ENCODE results near the gene ZNF837.

DNA sequence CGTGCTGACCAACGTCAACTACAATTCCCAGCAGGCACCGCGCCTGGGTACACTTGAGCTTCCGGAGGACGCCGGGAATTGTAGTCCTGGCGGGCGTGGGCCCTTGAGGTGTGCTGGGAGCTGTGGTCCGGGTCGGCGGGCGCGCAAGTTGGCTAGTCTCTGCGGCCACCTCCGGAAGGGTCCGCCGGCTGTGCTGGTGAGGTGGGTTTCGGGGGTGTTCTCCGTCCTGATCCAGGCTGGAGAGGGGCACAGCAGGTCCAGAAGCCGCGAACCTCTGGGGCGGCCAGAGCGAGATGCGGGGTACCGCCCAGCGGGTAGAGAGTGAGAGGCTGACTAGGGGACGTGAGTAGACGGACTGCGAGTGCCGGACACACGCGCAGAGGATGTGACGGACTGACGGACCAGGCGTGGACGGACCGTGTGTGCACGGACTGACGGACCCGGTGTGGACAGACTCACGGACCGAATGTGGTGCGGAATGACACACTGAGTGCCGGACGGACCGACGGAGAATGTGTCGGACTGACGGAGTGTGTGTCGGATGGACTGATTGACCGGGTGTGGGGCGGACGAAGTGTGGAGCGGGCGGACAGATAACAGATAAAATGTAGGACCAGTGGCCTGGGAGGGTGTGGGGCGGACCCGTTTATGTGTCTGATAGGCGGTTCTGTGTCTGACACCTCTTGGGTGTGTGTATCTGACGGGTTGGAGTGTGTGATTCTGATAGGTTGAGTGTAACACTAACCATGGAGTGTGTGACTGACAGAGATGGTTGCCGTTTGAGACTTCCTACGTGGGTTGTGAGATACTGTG lies 53.7 kb downstream of the ZNF837 start, which contains the start of gene ZSCAN22:
- TF ChIP-seq EZH2 (IDR thresholded peaks at IDR 0.05; ENCODE audit: low read depth), result no peak
- TF ChIP-seq, protein P1, sequence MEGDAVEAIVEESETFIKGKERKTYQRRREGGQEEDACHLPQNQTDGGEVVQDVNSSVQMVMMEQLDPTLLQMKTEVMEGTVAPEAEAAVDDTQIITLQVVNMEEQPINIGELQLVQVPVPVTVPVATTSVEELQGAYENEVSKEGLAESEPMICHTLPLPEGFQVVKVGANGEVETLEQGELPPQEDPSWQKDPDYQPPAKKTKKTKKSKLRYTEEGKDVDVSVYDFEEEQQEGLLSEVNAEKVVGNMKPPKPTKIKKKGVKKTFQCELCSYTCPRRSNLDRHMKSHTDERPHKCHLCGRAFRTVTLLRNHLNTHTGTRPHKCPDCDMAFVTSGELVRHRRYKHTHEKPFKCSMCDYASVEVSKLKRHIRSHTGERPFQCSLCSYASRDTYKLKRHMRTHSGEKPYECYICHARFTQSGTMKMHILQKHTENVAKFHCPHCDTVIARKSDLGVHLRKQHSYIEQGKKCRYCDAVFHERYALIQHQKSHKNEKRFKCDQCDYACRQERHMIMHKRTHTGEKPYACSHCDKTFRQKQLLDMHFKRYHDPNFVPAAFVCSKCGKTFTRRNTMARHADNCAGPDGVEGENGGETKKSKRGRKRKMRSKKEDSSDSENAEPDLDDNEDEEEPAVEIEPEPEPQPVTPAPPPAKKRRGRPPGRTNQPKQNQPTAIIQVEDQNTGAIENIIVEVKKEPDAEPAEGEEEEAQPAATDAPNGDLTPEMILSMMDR (conservative IDR thresholded peaks at IDR 0.05), result no peak

Data from PC-9 (cell line).